ENCODE results near the gene CDPF1. TPM values are rescaled to one million over a fixed set of nuclear protein-coding genes. Genes with fewer than 3 reads are reported as not detected.

Gene CDPF1, protein sequence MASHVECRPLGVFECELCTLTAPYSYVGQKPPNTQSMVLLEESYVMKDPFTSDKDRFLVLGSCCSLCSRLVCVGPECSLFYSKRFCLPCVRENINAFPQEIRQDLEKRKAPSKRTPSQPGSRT
- 8.7 to 11.5 TPM (median 10.3 TPM) in 5 replicates for total RNA-seq (2022; extraction: Qiagen RNA extraction; ENCODE audit: low read depth)

DNA sequence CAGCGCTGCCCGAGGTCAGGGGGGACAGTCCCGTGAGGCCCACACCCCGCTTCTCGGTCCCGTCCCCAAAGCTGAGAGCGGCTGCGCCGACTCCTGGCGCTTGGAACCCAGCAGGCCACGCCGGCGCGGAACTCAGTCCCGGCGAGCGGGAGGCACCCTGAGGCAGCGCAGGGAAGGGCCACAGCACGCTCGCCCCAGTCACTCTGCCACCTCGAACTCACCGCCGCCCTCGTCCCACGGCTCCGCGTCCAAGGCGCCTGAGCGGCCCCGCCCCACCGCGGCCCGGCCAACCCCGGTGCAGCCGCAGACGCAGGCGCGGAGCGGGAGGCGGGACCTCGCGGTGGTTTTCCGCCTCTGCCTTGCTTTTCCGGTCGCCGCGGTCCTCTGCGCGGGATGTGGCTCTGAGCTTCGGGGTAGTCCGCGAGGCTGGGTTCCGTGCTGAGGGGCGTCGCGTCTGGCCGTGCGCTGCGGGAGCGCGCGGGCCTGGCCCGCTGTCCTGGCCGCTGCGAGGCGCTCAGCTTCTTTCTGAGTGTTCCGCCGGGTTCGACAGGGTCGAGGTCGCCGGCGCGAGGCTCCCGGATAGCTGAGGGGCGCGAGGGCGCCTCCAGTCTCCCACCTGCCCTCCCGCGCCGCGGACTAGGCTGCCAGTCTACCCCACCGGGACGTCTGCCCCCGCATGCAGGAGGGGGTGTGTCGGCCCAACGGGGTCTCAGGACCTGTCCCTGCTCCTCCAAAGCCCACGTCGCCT, at the start of gene CDPF1:
TSS of gene CDPF1 (minus strand) at position 259 of the 748 bp plus-strand sequence. CDS start 2,009 bp downstream, outside the sequence.

DNA sequence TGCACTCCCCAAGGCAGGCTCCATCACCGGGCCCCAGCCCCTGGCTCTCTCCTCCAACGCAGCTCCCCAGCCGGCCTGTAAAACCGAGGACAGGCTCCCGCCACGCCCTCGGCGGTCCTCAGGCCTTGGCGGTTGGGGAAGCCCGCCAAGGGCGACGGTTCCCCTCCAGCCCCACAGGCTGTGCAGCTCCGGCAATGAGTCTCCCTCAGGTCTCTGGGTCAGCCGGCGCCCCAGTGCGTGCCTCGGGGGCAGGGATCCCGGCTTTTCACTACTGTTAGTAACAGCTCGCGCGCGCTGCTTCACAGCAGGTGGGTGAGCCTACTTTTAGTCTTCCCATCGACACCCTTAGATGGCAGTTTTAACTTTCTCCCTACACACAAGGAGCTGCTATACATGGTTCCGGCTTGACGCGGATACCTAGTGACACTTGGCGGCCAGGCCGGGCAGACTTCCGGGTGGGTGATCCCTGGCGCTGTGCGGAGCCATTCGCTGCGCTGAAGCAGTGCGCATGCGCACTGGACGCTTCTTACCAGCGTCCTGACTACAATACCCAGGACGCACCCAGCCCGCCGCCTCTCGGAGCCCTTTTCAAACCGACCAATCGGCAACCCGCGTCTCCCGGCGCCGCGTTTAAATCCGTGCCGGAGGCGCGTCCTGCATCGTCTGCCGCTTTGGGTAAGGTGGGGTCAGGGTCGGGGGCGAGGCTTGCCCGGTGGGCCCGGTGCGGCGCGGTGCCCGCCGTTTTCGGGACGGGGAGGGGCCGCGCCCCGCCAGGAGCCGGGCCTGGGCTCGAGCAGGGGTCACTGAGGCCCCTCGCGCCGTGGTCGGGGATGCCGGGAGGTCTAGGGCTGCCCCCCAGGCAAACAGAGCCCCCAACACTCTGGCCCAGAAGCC, 46.4 kb upstream of the CDPF1 start, which contains the start of gene GTSE1:
TSS of gene GTSE1 (plus strand) at position 614 of the 894 bp plus-strand sequence. CDS start 531 bp downstream, outside the sequence.

DNA sequence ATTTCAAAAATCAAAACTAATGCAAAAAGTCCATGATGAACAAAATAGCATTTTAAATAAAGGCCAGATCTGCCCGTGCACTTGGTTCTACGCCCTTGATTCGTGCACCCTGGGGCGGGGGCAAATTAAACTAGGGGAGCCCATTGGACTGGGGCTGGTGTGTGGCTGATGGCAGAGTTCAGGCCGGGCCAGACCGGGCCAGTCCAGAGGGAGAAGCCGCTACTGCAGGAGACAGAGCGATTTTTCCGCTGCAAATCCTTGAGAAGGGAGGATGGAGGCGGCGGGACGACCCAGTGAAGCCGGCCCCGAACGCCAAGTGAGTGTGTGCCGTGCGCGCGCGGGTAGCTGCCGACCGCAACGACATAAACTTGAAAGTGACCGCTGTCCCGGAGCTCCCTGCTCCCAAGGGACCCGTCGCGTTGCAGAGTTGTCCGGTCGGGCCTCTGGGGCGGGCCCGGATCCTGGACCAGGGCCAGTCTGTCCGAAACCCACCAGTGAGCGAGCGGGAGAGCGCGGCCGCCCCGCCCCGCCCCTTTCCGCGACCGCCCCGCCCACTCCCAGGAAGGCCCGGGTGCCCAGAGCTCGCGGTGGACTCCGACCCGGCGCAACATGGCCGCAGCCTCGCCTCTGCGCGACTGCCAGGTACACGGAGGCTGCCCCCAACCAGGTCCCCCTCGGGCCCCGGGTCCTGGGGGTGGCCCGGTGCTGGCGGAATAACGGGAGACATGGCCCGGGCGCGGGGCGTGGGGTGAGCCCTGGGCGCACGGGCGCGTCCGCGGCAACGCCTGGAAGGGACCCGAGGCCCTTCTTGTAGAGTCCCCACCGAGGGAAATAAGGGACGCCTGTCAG, 17.6 kb upstream of the CDPF1 start, which contains the start of gene TTC38:
TSS of gene TTC38 (plus strand) at position 578 of the 849 bp plus-strand sequence. CDS start at position 610, 32 bp downstream.

GRCh38 chr22:46263216-46263590, 13.1 kb upstream of the CDPF1 start, which contains the start of gene PKDREJ:
TSS of gene PKDREJ (minus strand) at chr22:46263343. CDS start at chr22:46263322, 21 bp downstream.

Other genes starting within 250 kb of the CDPF1 start
- gene PPARA, start 99.8 kb downstream of the CDPF1 start, total RNA-seq (2022; extraction: Qiagen RNA extraction; ENCODE audit: low read depth), result 0.77 to 1.7 TPM (median 1.2 TPM) in 5 replicates
- gene PKDREJ, start 13.1 kb upstream of the CDPF1 start, total RNA-seq (2022; extraction: Qiagen RNA extraction; ENCODE audit: low read depth), result not detected in 5 replicates
- gene TTC38, start 17.7 kb upstream of the CDPF1 start, total RNA-seq (2022; extraction: Qiagen RNA extraction; ENCODE audit: low read depth), result 10.9 to 16.1 TPM (median 12.4 TPM) in 5 replicates
- gene GTSE1, start 46.6 kb upstream of the CDPF1 start, total RNA-seq (2022; extraction: Qiagen RNA extraction; ENCODE audit: low read depth), result 28.8 to 34.6 TPM (median 32.0 TPM) in 5 replicates
- gene TRMU, start 85.4 kb upstream of the CDPF1 start, total RNA-seq (2022; extraction: Qiagen RNA extraction; ENCODE audit: low read depth), result 36.7 to 44.6 TPM (median 42.2 TPM) in 5 replicates